ENCODE data around the gene TMED5. TPM values are rescaled to one million over a fixed set of nuclear protein-coding genes. Genes with fewer than 3 reads are reported as not detected.
"Not testable (repeated sequence)": the region's sequence is repeated elsewhere in the genome, so short reads cannot be mapped to it uniquely, and the experiment has no call there.

Gene TMED5
- polyA plus RNA-seq, 1 donor from 2014 or later: 22.3 TPM

- Histone ChIP-seq H3K9me3 (ENCODE audit: low read length) (no peaks in the 10 kb centered on the region), H4K20me1 (ENCODE audit: insufficient read depth) (no peaks in the 10 kb centered on the region), H3K9ac (ENCODE audit: low read length) (no peak overlapping the region), H3K27ac (ENCODE audit: low read length) (no peak overlapping the region), H3K36me3 (ENCODE audit: insufficient read depth, low read length) (no peaks in the 10 kb centered on the region), H3K9me2 (ENCODE audit: insufficient read depth, low read length) (no peaks in the 10 kb centered on the region), H3K27me3 (ENCODE audit: insufficient read depth, low read depth, low read length) (no peaks in the 10 kb centered on the region), H3K79me2 (replicated peaks; ENCODE audit: insufficient read depth, low read length) (peaks cover 19% of the 10 kb centered on the region), H3K4me2 (ENCODE audit: low read length) (no peak overlapping the region), H2AFZ (ENCODE audit: low read depth, low read length) (no peak overlapping the region), H3K4me3 (ENCODE audit: low read length) (no peak overlapping the region), H3F3A (ENCODE audit: insufficient read depth, low read length, poor library complexity, severe bottlenecking) (no peaks in the 10 kb centered on the region)
- TF ChIP-seq CTCF (IDR thresholded peaks at IDR 0.05; ENCODE audit: poor library complexity, severe bottlenecking) (no peak), REST (IDR thresholded peaks at IDR 0.05; ENCODE audit: borderline replicate concordance) (no peak), MXI1 (conservative IDR thresholded peaks at IDR 0.05; ENCODE audit: poor library complexity, severe bottlenecking) (no peak), TAF1 (IDR thresholded peaks at IDR 0.05; ENCODE audit: low read depth) (no peak), POLR2AphosphoS5 (IDR thresholded peaks at IDR 0.05) (no peak), RAD21 (conservative IDR thresholded peaks at IDR 0.05) (no peak), SMC3 (conservative IDR thresholded peaks at IDR 0.05; ENCODE audit: poor library complexity) (no peak)
Measured at GRCh38 chr1:93171549-93172034, 8.6 kb downstream of the TMED5 start.

GRCh38 chr1:93170141-93170678, 10.0 kb downstream of the TMED5 start:
- not testable (repeated sequence) for H3F3A ChIP-seq (ENCODE audit: insufficient read depth, low read length, poor library complexity, severe bottlenecking); H3K4me2 ChIP-seq (ENCODE audit: low read length); H3K9me2 ChIP-seq (ENCODE audit: insufficient read depth, low read length); H3K9me3 ChIP-seq (ENCODE audit: low read length); H3K27me3 ChIP-seq (ENCODE audit: insufficient read depth, low read depth, low read length); H2AFZ ChIP-seq (ENCODE audit: low read depth, low read length); H3K27ac ChIP-seq (ENCODE audit: low read length); H3K4me3 ChIP-seq (ENCODE audit: low read length); H3K9ac ChIP-seq (ENCODE audit: low read length); H4K20me1 ChIP-seq (ENCODE audit: insufficient read depth); H3K36me3 ChIP-seq (ENCODE audit: insufficient read depth, low read length); H3K79me2 ChIP-seq (replicated peaks; ENCODE audit: insufficient read depth, low read length)

- TF ChIP-seq POLR2AphosphoS5 (IDR thresholded peaks at IDR 0.05) (no peak), EP300 (conservative IDR thresholded peaks at IDR 0.05; ENCODE audit: poor library complexity, severe bottlenecking) (no peak), EZH2 (IDR thresholded peaks at IDR 0.05; ENCODE audit: borderline replicate concordance, insufficient read depth, low read length, poor library complexity, severe bottlenecking) (no peak), RAD21 (conservative IDR thresholded peaks at IDR 0.05) (no peak), TAF1 (IDR thresholded peaks at IDR 0.05; ENCODE audit: low read depth) (no peak), MXI1 (conservative IDR thresholded peaks at IDR 0.05; ENCODE audit: poor library complexity, severe bottlenecking) (no peak), CTCF (IDR thresholded peaks at IDR 0.05; ENCODE audit: poor library complexity, severe bottlenecking) (no peak), SMC3 (conservative IDR thresholded peaks at IDR 0.05; ENCODE audit: poor library complexity) (no peak), REST (IDR thresholded peaks at IDR 0.05; ENCODE audit: borderline replicate concordance) (no peak)
- H3K9me3 ChIP-seq (ENCODE audit: low read length): no peaks in the 10 kb centered on the region
- H2AFZ ChIP-seq (ENCODE audit: low read depth, low read length): no peak overlapping the region
- H3K79me2 ChIP-seq (replicated peaks; ENCODE audit: insufficient read depth, low read length): peaks cover 10% of the 10 kb centered on the region
- no peak overlapping the region for H3K27ac ChIP-seq (ENCODE audit: low read length)
- H3F3A ChIP-seq (ENCODE audit: insufficient read depth, low read length, poor library complexity, severe bottlenecking): no peaks in the 10 kb centered on the region
- no peak overlapping the region for H3K4me2 ChIP-seq (ENCODE audit: low read length)
- H3K27me3 ChIP-seq (ENCODE audit: insufficient read depth, low read depth, low read length): no peaks in the 10 kb centered on the region
- H4K20me1 ChIP-seq (ENCODE audit: insufficient read depth): no peaks in the 10 kb centered on the region
- no peak overlapping the region for H3K4me3 ChIP-seq (ENCODE audit: low read length)
- no peak overlapping the region for H3K9ac ChIP-seq (ENCODE audit: low read length)
- H3K9me2 ChIP-seq (ENCODE audit: insufficient read depth, low read length): no peaks in the 10 kb centered on the region
- H3K36me3 ChIP-seq (ENCODE audit: insufficient read depth, low read length): no peaks in the 10 kb centered on the region
Measured at GRCh38 chr1:93167006-93167405, 13.2 kb downstream of the TMED5 start.
